Inflammatory macrophage treated with lipopolysaccharide for 1 hour (primary cell): ENCODE measurements around the gene INPP5A.

Experiments
- DNase-seq, 2 donors: peaks; one replicate each; pipeline ENCODE4 v3.0.0-alpha.2; 2020 to 2022

INPP5A gene

GRCh38 chr10:132681858-132682755 is 144.5 kb downstream of the INPP5A start:
- no peak for DNase-seq

- no peak for DNase-seq
Observed at GRCh38 chr10:132684164-132684891, 146.7 kb downstream of the INPP5A start.

GRCh38 chr10:132685101-132685891 is 147.7 kb downstream of the INPP5A start:
- peak in 1 of 2 donors; percentile 0 for DNase-seq

GRCh38 chr10:132685921-132686680 is 148.5 kb downstream of the INPP5A start:
- no peak for DNase-seq

- no peak for DNase-seq
Observed at GRCh38 chr10:132687181-132687892, 149.8 kb downstream of the INPP5A start.

- DNase-seq, result no peak
Observed at GRCh38 chr10:132687893-132688579, 150.4 kb downstream of the INPP5A start.

GRCh38 chr10:132688580-132689420 is 151.2 kb downstream of the INPP5A start:
- DNase-seq, result no peak

GRCh38 chr10:132689721-132690360 is 152.3 kb downstream of the INPP5A start:
- DNase-seq, result no peak

- DNase-seq, result no peak
Observed at GRCh38 chr10:132690401-132690800, 152.8 kb downstream of the INPP5A start.

GRCh38 chr10:132690821-132691610 is 153.4 kb downstream of the INPP5A start:
- DNase-seq, result no peak

- no peak for DNase-seq
Observed at GRCh38 chr10:132691711-132692153, 154.1 kb downstream of the INPP5A start.

GRCh38 chr10:132692311-132692710 is 154.7 kb downstream of the INPP5A start:
- DNase-seq, result no peak

GRCh38 chr10:132693676-132694075 is 156.1 kb downstream of the INPP5A start:
- DNase-seq, result no peak

- DNase-seq, result no peak
Observed at GRCh38 chr10:132696204-132696603, 158.6 kb downstream of the INPP5A start.

GRCh38 chr10:132696728-132697577 is 159.4 kb downstream of the INPP5A start:
- DNase-seq, result no peak

- DNase-seq, result no peak
Observed at GRCh38 chr10:132697578-132698200, 160.1 kb downstream of the INPP5A start.

GRCh38 chr10:132698211-132698751 is 160.7 kb downstream of the INPP5A start:
- DNase-seq, result no peak
